ENCODE measurements around the gene KCNQ4.

KCNQ4 gene

GRCh38 chr1:40818264-40818961, 34.8 kb downstream of the KCNQ4 start:
- peak; percentile 69 to 78 for DNase-seq (ENCODE audit: low read depth in 2 of 2)

GRCh38 chr1:40819101-40819500, 35.5 kb downstream of the KCNQ4 start:
- DNase-seq (ENCODE audit: low read depth in 2 of 2) = no peak

- no peak for DNase-seq (ENCODE audit: low read depth in 2 of 2)
Measured at GRCh38 chr1:40820251-40820797, 36.7 kb downstream of the KCNQ4 start.

- no peak for DNase-seq (ENCODE audit: low read depth in 2 of 2)
Measured at GRCh38 chr1:40820911-40821693, 37.5 kb downstream of the KCNQ4 start.

- no peak for DNase-seq (ENCODE audit: low read depth in 2 of 2)
Measured at GRCh38 chr1:40822890-40823289, 39.3 kb downstream of the KCNQ4 start.

- no peak for DNase-seq (ENCODE audit: low read depth in 2 of 2)
Measured at GRCh38 chr1:40823345-40823744, 39.8 kb downstream of the KCNQ4 start.

- no peak for DNase-seq (ENCODE audit: low read depth in 2 of 2)
Measured at GRCh38 chr1:40823983-40824382, 40.4 kb downstream of the KCNQ4 start.

GRCh38 chr1:40824591-40825434, 41.2 kb downstream of the KCNQ4 start:
- DNase-seq (ENCODE audit: low read depth in 2 of 2) = no peak

GRCh38 chr1:40825435-40825788, 41.8 kb downstream of the KCNQ4 start:
- no peak for DNase-seq (ENCODE audit: low read depth in 2 of 2)

- DNase-seq (ENCODE audit: low read depth in 2 of 2) = no peak
Measured at GRCh38 chr1:40825996-40826395, 42.4 kb downstream of the KCNQ4 start.

GRCh38 chr1:40829631-40830245, 46.2 kb downstream of the KCNQ4 start:
- no peak for DNase-seq (ENCODE audit: low read depth in 2 of 2)

GRCh38 chr1:40830419-40830943, 46.9 kb downstream of the KCNQ4 start:
- no peak for DNase-seq (ENCODE audit: low read depth in 2 of 2)

GRCh38 chr1:40831001-40831732, 47.6 kb downstream of the KCNQ4 start:
- no peak for DNase-seq (ENCODE audit: low read depth in 2 of 2)

- no peak for DNase-seq (ENCODE audit: low read depth in 2 of 2)
Measured at GRCh38 chr1:40833979-40834378, 50.4 kb downstream of the KCNQ4 start.

- no peak for DNase-seq (ENCODE audit: low read depth in 2 of 2)
Measured at GRCh38 chr1:40834968-40835545, 51.5 kb downstream of the KCNQ4 start.

- DNase-seq (ENCODE audit: low read depth in 2 of 2) = no peak
Measured at GRCh38 chr1:40836283-40836682, 52.7 kb downstream of the KCNQ4 start.

- DNase-seq (ENCODE audit: low read depth in 2 of 2) = no peak
Measured at GRCh38 chr1:40837601-40838000, 54.0 kb downstream of the KCNQ4 start.

GRCh38 chr1:40838045-40838979, 54.7 kb downstream of the KCNQ4 start:
- DNase-seq (ENCODE audit: low read depth in 2 of 2) = no peak
